OCI-LY7 (cell line): ENCODE measurements around the gene SBF2.

Experiments used
- CTCF ChIP-seq: fragments of 200-600 bp; sonication (generic); conservative IDR thresholded peaks from 2 replicates; pipeline ENCODE4 v1.5.1; 2014; ENCODE audit warnings: mild to moderate bottlenecking, antibody characterized with exemption, low read length, moderate library complexity, mixed read lengths
- EZH2phosphoT487 ChIP-seq: fragments of 200-600 bp; sonication (generic); IDR thresholded peaks from 2 replicates; pipeline ENCODE4 v1.6.1; 2018; ENCODE audit warnings: low read depth, borderline replicate concordance, mild to moderate bottlenecking, mixed run types, antibody characterized with exemption, low read length, moderate library complexity, mixed read lengths

- TF ChIP-seq CTCF (no peak), EZH2phosphoT487 (no peak)
These were observed 357.3 kb downstream of the SBF2 start for GRCh38 chr11:9936754-9937153.
